Astrocyte of the hippocampus (primary cell): ENCODE results near the gene DUSP23.

Experiments
- DNase-seq: peaks from one replicate; pipeline ENCODE4 v3.0.0; 2011; ENCODE audit warnings: low read depth, low spot score

DUSP23 gene

DNA sequence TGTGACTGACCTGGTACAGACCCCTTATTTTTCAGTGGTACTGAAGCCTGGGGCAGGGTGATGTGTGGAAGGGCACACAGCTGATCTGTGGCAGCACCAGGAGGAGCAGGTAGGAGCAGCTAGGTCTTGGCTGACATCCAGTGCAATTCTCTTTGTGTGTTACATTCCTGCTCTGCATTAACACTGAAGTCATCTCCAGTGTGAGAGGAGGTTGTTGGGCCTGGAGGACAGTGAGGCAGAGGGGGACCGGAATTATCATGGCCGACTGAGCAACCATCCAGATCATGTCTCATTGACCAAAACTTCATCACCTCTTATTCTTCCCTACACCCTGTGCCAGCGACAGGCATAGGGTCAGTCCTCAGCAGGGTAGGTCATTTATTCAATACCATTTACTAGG, 47.4 kb downstream of the DUSP23 start:
- DNase-seq: peak; percentile 28

- DNase-seq: no peak
Measured at GRCh38 chr1:159828581-159829272, 48.0 kb downstream of the DUSP23 start.

DNA sequence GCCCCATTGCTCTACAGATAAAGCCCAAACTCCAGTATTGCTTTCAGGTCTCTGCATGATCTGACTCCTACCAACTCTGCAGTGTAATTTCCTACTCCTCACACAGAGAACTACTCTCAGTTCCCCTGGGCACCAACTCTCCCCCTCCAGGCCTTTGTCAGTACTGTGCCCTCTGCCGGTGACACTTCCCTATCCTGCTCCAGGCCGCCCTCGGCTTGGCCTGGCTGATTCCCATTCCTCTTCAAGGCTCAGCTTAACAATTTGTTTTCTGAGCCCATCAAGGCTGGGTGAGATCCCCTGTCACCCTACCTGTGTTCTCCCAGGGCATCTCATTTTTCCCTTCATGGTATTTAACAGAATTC, 48.5 kb downstream of the DUSP23 start:
- DNase-seq: no peak

DNA sequence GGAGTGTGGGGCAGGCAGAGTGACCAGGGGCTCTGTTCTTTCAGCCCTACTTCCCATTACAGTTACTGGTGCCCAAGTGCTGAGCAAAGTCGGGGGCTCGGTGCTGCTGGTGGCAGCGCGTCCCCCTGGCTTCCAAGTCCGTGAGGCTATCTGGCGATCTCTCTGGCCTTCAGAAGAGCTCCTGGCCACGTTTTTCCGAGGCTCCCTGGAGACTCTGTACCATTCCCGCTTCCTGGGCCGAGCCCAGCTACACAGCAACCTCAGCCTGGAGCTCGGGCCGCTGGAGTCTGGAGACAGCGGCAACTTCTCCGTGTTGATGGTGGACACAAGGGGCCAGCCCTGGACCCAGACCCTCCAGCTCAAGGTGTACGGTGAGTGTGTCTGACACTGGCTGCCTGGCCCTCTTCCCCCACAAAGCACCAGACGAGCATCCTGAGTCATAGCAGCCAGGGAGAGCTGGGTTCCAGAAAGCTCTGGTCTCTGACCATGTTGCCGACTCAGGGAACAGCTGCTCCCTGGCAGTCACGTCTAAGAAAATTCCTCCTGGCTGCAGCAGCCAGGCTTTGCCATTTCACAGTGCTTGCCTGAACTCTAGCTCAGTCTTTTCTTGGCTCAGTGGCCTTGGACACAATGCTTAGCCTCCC, 49.2 kb downstream of the DUSP23 start:
- DNase-seq: peak; percentile 69

DNA sequence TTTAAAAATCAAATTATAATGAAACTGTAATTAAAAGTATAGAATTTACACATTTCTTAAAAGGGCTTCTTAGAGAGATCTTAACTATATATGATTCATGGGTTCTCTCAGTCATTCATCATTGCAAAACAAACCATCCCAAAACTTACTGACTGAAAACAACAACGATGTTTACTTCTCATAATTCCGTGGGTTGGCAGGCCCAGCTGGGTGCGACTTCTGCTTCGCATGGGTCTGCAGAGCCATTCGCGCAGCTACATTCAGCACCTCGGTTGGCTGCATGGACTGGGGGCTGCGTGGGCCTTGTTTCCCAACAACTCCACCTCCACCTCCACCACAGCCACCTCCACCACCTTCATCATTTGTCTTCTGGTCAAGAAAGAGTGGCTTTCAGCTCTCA, 50.0 kb downstream of the DUSP23 start:
- DNase-seq: no peak

DNA sequence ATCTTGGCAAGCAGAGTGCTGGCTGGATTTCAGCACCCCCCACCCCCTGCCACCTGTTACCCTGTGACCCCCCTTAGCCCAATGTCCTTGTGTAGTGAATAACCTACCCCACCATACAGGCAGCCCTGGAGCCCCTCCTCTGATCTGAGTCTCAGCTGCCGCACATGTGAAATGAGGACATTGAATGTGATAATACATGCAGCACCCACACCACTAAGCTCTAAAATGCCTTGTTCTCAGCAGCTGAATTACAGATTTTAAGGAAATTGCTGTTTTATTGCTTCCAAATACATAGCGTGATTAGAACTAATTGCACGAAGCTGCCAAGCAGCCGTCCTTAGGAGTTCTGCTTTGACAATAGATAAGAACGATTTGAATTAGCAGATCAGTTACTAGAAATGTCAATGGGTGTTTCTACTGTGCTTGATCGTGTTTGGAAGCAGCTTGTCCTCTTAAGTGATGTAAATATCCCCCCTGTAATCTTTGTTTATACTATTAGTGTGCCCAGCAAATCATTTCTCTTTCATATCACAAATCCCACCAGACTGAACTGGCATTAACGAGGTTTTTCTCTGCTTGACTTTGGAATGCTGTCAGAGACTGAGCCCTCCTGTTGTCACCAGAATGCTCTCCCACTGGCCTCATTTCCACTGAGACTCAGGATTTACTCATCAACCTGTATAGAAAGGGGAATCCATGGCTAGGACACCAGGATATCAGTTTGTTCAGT, 50.8 kb downstream of the DUSP23 start:
- DNase-seq: no peak
